Hepatocyte (in vitro differentiated cells): ENCODE results near the gene VPS52.

ENCODE experiments used
- EZH2 ChIP-seq: fragments of 200-600 bp; sonication (generic); IDR thresholded peaks from 2 replicates; pipeline ENCODE4 v1.6.1; 2016; ENCODE audit warnings: antibody characterized with exemption, mild to moderate bottlenecking, borderline replicate concordance
- TF ChIP-seq, protein P1 (sequence below): fragments of 200-600 bp; sonication (generic); IDR thresholded peaks from 2 replicates; pipeline ENCODE4 v1.5.1; 2016; ENCODE audit warnings: antibody characterized with exemption, mild to moderate bottlenecking; ENCODE audit not compliant: poor library complexity

GRCh38 chr6:33317669-33318425 lies 46.2 kb upstream of the VPS52 start, which contains the start of gene ZBTB22:
- TF ChIP-seq, protein P1, sequence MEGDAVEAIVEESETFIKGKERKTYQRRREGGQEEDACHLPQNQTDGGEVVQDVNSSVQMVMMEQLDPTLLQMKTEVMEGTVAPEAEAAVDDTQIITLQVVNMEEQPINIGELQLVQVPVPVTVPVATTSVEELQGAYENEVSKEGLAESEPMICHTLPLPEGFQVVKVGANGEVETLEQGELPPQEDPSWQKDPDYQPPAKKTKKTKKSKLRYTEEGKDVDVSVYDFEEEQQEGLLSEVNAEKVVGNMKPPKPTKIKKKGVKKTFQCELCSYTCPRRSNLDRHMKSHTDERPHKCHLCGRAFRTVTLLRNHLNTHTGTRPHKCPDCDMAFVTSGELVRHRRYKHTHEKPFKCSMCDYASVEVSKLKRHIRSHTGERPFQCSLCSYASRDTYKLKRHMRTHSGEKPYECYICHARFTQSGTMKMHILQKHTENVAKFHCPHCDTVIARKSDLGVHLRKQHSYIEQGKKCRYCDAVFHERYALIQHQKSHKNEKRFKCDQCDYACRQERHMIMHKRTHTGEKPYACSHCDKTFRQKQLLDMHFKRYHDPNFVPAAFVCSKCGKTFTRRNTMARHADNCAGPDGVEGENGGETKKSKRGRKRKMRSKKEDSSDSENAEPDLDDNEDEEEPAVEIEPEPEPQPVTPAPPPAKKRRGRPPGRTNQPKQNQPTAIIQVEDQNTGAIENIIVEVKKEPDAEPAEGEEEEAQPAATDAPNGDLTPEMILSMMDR: no peak
- TF ChIP-seq EZH2: no peak
